SW480 (cell line): ENCODE measurements around the gene FBXO36.
"Not testable (repeated sequence)": the region's sequence is repeated elsewhere in the genome, so short reads cannot be mapped to it uniquely, and the experiment has no call there.

Experiments
- DNase-seq: peaks from one replicate; pipeline ENCODE4 v3.0.0-alpha.2; 2016; ENCODE audit warnings: low spot score

The FBXO36 gene

GRCh38 chr2:229922449-229923386 is at the start of gene FBXO36:
Gene FBXO36, plus strand, starts transcription at chr2:229922503. Its CDS starts 11 bp downstream, at chr2:229922514.
- DNase-seq = peak; percentile 82

GRCh38 chr2:229873123-229873581 is 49.2 kb upstream of the FBXO36 start:
- no peak for DNase-seq

GRCh38 chr2:229874647-229875046 is 47.7 kb upstream of the FBXO36 start:
- DNase-seq = no peak

GRCh38 chr2:229875549-229875948 is 46.8 kb upstream of the FBXO36 start:
- no peak for DNase-seq

- DNase-seq = no peak
Observed at GRCh38 chr2:229879191-229879950, 42.9 kb upstream of the FBXO36 start.

- DNase-seq = no peak
Observed at GRCh38 chr2:229880892-229881586, 41.3 kb upstream of the FBXO36 start.

- no peak for DNase-seq
Observed at GRCh38 chr2:229882583-229882982, 39.7 kb upstream of the FBXO36 start.

- no peak for DNase-seq
Observed at GRCh38 chr2:229884775-229885699, 37.3 kb upstream of the FBXO36 start.

- DNase-seq = no peak
Observed at GRCh38 chr2:229887441-229887840, 34.9 kb upstream of the FBXO36 start.

- DNase-seq = no peak
Observed at GRCh38 chr2:229888031-229888430, 34.3 kb upstream of the FBXO36 start.

- DNase-seq = no peak
Observed at GRCh38 chr2:229889023-229889422, 33.3 kb upstream of the FBXO36 start.

GRCh38 chr2:229896857-229897256 is 25.4 kb upstream of the FBXO36 start:
- no peak for DNase-seq

GRCh38 chr2:229899604-229900003 is 22.7 kb upstream of the FBXO36 start:
- no peak for DNase-seq

GRCh38 chr2:229900012-229900411 is 22.3 kb upstream of the FBXO36 start:
- no peak for DNase-seq

GRCh38 chr2:229900514-229900913 is 21.8 kb upstream of the FBXO36 start:
- not testable (repeated sequence) for DNase-seq

- DNase-seq = peak; percentile 9
Observed at GRCh38 chr2:229901819-229902218, 20.5 kb upstream of the FBXO36 start.

- DNase-seq = no peak
Observed at GRCh38 chr2:229903037-229903436, 19.3 kb upstream of the FBXO36 start.

GRCh38 chr2:229905601-229906000 is 16.7 kb upstream of the FBXO36 start:
- no peak for DNase-seq

GRCh38 chr2:229909090-229909489 is 13.2 kb upstream of the FBXO36 start:
- DNase-seq = no peak

GRCh38 chr2:229910147-229910831 is 12.0 kb upstream of the FBXO36 start:
- DNase-seq = no peak
